OCI-LY1 (cell line): ENCODE measurements around the gene ZDHHC1.

Experiments
- EZH2 ChIP-seq: fragments of 200-600 bp; sonication (generic), shearing (Covaris generic); IDR thresholded peaks from 2 replicates; pipeline ENCODE4 v1.8.0; 2017; ENCODE audit warnings: borderline replicate concordance, mixed run types, mild to moderate bottlenecking, antibody characterized with exemption, low read length, moderate library complexity, mixed read lengths
- TF ChIP-seq, protein P1 (sequence below): fragments of 200-600 bp; sonication (generic), shearing (Covaris generic); IDR thresholded peaks from 2 replicates; pipeline ENCODE4 v1.5.1; 2017; ENCODE audit warnings: mild to moderate bottlenecking, antibody characterized with exemption, low read length, moderate library complexity, mixed read lengths

DNA sequence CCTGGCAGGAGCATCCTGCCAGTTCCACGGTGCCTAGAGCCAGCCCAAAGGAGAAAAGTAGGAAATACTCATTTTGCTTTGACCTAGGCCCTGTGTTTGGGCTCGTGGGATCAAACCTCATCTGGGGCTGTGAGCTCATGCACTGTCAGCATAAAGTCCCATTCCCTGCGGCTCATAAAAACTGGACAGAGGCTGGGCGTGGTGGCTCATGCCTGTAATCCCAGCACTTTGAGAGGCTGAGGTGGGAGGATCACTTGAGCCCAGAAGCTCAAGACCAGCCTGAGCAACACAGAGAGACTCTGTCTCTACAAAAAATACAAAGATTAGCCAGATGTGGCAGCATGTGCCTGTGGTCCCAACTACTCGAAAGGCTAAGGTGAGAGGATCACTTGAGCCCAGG is 46.8 kb upstream of the ZDHHC1 start:
- TF ChIP-seq, protein P1, sequence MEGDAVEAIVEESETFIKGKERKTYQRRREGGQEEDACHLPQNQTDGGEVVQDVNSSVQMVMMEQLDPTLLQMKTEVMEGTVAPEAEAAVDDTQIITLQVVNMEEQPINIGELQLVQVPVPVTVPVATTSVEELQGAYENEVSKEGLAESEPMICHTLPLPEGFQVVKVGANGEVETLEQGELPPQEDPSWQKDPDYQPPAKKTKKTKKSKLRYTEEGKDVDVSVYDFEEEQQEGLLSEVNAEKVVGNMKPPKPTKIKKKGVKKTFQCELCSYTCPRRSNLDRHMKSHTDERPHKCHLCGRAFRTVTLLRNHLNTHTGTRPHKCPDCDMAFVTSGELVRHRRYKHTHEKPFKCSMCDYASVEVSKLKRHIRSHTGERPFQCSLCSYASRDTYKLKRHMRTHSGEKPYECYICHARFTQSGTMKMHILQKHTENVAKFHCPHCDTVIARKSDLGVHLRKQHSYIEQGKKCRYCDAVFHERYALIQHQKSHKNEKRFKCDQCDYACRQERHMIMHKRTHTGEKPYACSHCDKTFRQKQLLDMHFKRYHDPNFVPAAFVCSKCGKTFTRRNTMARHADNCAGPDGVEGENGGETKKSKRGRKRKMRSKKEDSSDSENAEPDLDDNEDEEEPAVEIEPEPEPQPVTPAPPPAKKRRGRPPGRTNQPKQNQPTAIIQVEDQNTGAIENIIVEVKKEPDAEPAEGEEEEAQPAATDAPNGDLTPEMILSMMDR: no peak
- no peak for TF ChIP-seq EZH2
